Brain microvascular endothelial cell (primary cell): ENCODE results near the gene ATG4B.

Experiments
- DNase-seq: peaks from one replicate; pipeline ENCODE4 v3.0.0-alpha.2; 2020
- H3K27ac ChIP-seq: fragments of 250-450 bp; sonication (Bioruptor Pico); 2 replicates; pipeline ENCODE4 v1.5.1; 2020; ENCODE audit warnings: mild to moderate bottlenecking, moderate library complexity
- H3K27me3 ChIP-seq: fragments of 250-450 bp; sonication (Bioruptor Pico); replicated peaks from 2 replicates; pipeline ENCODE4 v1.5.1; 2020; ENCODE audit warnings: mild to moderate bottlenecking
- H3K36me3 ChIP-seq: fragments of 250-450 bp; sonication (Bioruptor Pico); replicated peaks from 2 replicates; pipeline ENCODE4 v1.5.1; 2020; ENCODE audit warnings: mild to moderate bottlenecking
- H3K4me3 ChIP-seq: 2 replicates; pipeline ENCODE4 v1.5.1; 2011; ENCODE audit warnings: low read depth, mild to moderate bottlenecking, control low read depth, low read length, moderate library complexity
- CTCF ChIP-seq: IDR thresholded peaks from 2 replicates; pipeline ENCODE4 v1.5.1; 2011; ENCODE audit warnings: low read depth, mild to moderate bottlenecking, moderate library complexity, low read length, control low read depth, inconsistent platforms; ENCODE audit errors: missing control alignments
- in situ Hi-C: cut with HindIII; loops from 2 replicates; pipeline ENCODE4 v1.10.0; 2017; ENCODE audit warnings: low sequenced_read_pairs, low pct_ligation_motif_present

ATG4B gene

DNA sequence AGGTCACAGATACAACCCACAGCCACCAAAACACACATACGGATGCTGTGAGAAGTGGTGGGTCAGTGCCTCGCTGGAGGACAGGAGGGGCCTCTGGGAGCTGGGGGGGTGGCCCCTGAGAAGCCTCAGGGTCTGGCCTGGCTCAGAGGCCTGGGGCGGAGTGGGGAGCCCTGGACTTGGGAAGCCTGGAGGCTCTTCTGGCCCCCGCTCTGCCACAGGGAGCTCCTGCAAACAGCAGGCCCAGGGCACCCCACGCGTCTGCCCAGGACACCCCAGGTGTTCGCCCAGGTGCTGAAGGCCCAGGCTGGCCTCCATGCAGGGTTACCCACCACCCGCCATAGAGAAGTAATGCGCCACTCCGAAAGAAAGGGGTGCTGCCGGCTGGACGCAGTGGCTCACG is 26.4 kb upstream of the ATG4B start:
- Histone ChIP-seq H3K27ac (no peak overlapping the region), H3K36me3 (peaks cover 2% of the 10 kb centered on the region), H3K4me3 (no peak overlapping the region), H3K27me3 (no peaks in the 10 kb centered on the region)
- in situ Hi-C loops: no loop called here
- DNase-seq: no peak
- TF ChIP-seq CTCF: no peak

DNA sequence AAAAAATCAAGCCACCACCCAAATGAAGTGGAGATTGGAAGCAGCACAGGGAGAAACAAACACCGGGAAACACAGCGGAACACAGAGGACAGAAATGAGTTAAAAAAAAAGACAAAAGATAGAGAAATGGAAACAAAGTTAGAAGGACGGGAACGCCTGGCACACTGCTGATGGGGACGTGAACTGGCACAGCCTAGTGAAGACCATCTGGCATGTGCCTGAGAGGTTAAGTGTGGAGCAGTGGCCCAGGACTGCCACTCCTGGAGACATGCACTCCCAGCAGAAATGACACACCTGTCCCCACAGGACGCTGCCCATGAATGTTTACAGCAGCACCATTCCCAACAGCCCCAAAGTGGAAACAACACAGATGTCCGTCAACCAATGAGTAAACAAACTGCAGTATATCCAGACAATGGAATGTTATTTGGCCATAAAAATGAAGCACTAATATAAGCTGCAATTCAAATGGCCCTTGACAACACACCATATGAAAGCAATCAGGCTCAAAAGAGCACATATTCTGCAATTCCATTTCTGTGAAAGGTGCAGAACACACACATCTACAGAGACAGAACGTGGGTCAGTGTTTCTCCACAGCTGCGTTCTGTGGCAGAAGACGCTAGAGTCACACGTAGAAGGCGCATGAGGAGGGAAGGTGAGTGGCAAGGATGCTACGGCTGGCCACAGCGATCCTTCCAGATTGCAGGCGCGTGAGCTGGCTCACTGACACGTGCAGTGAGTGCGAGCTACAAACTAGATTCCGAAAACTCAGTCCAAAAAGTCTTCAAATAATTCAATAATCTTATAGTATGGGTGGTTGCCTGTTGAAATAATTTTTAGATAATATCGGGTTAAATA is 25.1 kb upstream of the ATG4B start:
- no peaks in the 10 kb centered on the region for H3K36me3 ChIP-seq
- H3K27me3 ChIP-seq: no peaks in the 10 kb centered on the region
- no peak for TF ChIP-seq CTCF
- in situ Hi-C loops: no loop called here
- no peak for DNase-seq
- H3K4me3 ChIP-seq: no peak overlapping the region
- no peak overlapping the region for H3K27ac ChIP-seq

DNA sequence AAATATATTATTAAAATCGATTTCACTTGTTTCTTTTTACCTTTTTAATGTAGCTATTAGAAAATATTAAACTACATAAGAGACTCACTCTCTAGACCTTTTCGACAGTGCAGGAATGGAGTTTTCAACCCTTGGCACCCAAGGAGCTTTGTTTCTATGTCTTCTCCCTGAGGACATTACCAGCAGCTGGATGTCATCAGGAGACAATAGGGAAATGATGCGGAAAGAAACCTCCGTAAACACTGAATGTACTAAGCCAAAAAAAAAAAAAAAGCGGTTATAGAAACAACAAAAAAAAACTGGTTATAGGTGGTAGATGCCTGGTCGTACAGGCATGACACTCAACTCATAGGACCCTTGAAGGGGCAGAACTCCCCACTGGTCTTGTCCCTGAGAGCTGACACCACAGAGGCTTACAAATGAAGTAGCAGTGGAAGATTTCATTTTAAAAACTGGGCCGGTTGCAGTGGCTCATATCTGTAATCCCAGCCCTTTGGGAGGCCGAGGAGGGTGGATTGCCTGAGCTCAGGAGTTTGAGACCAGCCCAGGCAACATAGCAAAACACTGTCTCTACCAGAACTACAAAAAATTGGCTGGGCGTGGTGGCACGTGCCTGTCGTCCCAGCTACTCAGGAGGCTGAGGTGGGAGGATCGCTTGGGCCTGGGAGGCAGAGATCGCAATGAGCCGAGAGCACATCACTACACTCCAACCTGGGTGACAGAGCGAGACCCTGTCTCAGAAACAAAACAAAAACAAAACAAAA is 24.3 kb upstream of the ATG4B start:
- no peak for TF ChIP-seq CTCF
- no peaks in the 10 kb centered on the region for H3K27me3 ChIP-seq
- in situ Hi-C loops: no loop called here
- no peaks in the 10 kb centered on the region for H3K36me3 ChIP-seq
- H3K27ac ChIP-seq: no peak overlapping the region
- DNase-seq: no peak
- H3K4me3 ChIP-seq: no peak overlapping the region

- H3K36me3 ChIP-seq: no peaks in the 10 kb centered on the region
- no peak overlapping the region for H3K27ac ChIP-seq
- no peak for TF ChIP-seq CTCF
- H3K27me3 ChIP-seq: no peaks in the 10 kb centered on the region
- no peak for DNase-seq
- no peak overlapping the region for H3K4me3 ChIP-seq
- in situ Hi-C loops: no loop called here
Measured at GRCh38 chr2:241615041-241615440, 22.5 kb upstream of the ATG4B start.

DNA sequence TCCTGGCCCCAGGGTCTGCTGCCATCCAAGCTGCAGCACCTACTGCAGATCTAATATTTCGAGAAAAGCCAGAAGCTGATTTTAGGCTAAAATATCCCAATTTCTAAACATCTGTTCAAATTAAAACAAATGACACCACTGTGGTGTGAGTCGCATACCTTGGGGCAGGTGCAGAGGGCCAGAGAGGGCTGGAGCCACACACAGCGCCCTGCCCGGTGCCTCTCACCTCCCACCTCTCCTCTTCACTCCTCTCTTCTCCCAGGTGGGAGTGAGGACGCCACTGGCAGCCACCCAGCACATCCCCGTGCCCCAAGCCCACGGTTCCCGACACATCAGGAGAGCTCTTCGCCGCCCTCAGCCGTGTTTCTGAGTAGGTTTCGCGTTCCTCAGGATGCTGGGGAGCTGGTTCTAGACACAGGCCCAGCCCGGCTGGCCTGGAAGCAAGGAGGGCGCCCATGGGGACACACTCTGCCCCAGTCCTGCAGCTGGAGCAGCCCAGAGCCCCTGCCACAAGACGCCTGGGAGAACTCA is 21.9 kb upstream of the ATG4B start:
- no peaks in the 10 kb centered on the region for H3K36me3 ChIP-seq
- no peak overlapping the region for H3K27ac ChIP-seq
- TF ChIP-seq CTCF: no peak
- H3K4me3 ChIP-seq: no peak overlapping the region
- in situ Hi-C loops: no loop called here
- no peak for DNase-seq
- H3K27me3 ChIP-seq: no peaks in the 10 kb centered on the region
